Panc1 (cell line): ENCODE measurements around the gene THSD7B.

Experiments used
- POLR2AphosphoS5 ChIP-seq: IDR thresholded peaks from 2 replicates; pipeline ENCODE4 v1.6.1; 2012; ENCODE audit warnings: mild to moderate bottlenecking, low read depth, low read length, moderate library complexity
- SIN3A ChIP-seq: IDR thresholded peaks from 2 replicates; pipeline ENCODE4 v1.6.1; 2012; ENCODE audit warnings: low read depth, mild to moderate bottlenecking, low read length, moderate library complexity, borderline replicate concordance; ENCODE audit not compliant: insufficient read depth
- TCF7L2 ChIP-seq: IDR thresholded peaks from 2 replicates; pipeline ENCODE4 v1.6.1; 2011; ENCODE audit warnings: mild to moderate bottlenecking, low read depth, low read length, inconsistent platforms
- TF ChIP-seq, protein P1 (sequence below): fragments of 450-650 bp; IDR thresholded peaks from 2 replicates; pipeline ENCODE4 v1.5.1; 2017; ENCODE audit warnings: mild to moderate bottlenecking
- TF ChIP-seq, protein P2 (sequence below), 2 experiments: IDR thresholded peaks; 2 replicates each; pipeline ENCODE4 v1.6.1; 2011 to 2012; ENCODE audit warnings: low read depth in 2 of 2, control low read depth in 1 of 2, low read length in 1 of 2, mild to moderate bottlenecking in 1 of 2, moderate library complexity in 1 of 2; ENCODE audit not compliant: insufficient read depth in 1 of 2

DNA sequence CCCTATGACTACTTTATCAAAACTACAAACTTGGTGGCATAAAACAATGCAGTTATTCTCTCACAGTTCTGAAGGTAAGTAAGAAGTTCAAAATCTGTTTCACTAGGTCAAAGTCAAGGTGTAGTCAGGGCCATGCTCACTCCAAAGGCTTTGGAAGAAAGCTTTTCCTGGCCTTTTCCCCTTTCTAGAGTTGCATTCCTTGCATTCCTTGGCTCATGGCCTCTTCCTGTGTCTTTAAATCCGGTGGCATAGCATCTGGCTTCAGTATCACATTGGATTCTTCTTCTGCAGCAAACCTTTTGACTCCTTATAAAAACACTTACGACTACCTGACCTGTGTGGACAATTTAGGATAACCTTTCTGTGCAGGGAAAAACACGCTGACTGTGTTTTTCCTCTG is 655.4 kb downstream of the THSD7B start:
- TF ChIP-seq, protein P1, sequence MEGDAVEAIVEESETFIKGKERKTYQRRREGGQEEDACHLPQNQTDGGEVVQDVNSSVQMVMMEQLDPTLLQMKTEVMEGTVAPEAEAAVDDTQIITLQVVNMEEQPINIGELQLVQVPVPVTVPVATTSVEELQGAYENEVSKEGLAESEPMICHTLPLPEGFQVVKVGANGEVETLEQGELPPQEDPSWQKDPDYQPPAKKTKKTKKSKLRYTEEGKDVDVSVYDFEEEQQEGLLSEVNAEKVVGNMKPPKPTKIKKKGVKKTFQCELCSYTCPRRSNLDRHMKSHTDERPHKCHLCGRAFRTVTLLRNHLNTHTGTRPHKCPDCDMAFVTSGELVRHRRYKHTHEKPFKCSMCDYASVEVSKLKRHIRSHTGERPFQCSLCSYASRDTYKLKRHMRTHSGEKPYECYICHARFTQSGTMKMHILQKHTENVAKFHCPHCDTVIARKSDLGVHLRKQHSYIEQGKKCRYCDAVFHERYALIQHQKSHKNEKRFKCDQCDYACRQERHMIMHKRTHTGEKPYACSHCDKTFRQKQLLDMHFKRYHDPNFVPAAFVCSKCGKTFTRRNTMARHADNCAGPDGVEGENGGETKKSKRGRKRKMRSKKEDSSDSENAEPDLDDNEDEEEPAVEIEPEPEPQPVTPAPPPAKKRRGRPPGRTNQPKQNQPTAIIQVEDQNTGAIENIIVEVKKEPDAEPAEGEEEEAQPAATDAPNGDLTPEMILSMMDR: no peak
- no peak for TF ChIP-seq POLR2AphosphoS5
- no peak for TF ChIP-seq SIN3A
- TF ChIP-seq, protein P2, sequence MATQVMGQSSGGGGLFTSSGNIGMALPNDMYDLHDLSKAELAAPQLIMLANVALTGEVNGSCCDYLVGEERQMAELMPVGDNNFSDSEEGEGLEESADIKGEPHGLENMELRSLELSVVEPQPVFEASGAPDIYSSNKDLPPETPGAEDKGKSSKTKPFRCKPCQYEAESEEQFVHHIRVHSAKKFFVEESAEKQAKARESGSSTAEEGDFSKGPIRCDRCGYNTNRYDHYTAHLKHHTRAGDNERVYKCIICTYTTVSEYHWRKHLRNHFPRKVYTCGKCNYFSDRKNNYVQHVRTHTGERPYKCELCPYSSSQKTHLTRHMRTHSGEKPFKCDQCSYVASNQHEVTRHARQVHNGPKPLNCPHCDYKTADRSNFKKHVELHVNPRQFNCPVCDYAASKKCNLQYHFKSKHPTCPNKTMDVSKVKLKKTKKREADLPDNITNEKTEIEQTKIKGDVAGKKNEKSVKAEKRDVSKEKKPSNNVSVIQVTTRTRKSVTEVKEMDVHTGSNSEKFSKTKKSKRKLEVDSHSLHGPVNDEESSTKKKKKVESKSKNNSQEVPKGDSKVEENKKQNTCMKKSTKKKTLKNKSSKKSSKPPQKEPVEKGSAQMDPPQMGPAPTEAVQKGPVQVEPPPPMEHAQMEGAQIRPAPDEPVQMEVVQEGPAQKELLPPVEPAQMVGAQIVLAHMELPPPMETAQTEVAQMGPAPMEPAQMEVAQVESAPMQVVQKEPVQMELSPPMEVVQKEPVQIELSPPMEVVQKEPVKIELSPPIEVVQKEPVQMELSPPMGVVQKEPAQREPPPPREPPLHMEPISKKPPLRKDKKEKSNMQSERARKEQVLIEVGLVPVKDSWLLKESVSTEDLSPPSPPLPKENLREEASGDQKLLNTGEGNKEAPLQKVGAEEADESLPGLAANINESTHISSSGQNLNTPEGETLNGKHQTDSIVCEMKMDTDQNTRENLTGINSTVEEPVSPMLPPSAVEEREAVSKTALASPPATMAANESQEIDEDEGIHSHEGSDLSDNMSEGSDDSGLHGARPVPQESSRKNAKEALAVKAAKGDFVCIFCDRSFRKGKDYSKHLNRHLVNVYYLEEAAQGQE (IDR thresholded peaks at IDR 0.05; ENCODE audit: insufficient read depth in 1 of 2, low read depth in 2 of 2, low read length in 1 of 2): no peak
- no peak for TF ChIP-seq TCF7L2
